ENCODE data around the gene SH3PXD2A.

DNA sequence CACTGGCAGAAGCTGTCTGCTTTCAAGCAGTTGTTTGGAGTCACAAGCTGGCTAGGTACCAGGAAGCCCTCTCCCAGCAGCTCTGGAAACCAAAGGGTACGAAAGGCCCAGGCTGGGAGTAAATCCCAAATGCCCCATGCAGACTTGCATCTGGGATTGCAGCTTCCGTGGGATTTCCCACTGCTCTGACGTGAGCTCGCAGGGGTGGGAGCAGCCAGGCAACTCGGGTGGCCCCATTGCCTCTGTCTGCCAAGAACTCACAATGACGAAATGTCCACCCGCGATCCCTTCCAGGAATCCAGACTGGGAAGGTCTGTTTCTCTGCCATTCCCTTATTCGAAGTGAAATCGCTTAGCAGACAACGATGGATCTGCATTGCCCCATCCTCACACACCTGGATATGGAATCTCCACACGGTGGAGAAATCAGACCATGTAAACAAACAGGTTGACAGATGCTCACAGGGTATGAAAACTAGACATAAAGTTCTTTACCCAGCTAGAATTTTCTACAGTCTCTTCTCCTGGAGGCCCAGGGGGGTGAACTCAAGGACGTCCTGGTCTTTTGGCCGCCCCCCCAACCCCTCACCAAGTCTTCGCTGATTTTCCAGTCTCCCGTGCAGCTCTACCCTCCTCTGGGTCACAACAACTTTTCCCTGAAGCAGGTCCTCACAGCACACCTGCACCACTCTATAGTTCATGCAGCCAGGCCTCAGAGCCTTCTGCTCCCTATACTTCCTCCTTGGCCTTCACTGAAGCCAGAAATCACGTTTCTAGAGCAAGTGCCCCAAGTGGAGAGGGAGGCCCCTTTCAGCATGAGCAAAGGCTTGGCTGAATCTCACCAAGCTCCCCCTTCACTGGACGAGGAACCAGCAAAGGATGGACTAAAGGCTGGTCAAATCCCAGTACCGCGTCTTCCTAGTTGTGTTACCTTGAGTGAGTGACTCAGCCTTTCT, 20.0 kb downstream of the SH3PXD2A start:
- peak; percentile 40 to 57 (median 54) for TF ChIP-seq POLR2AphosphoS5 (IDR thresholded peaks at IDR 0.05)
- no peak for TF ChIP-seq POLR2A (IDR thresholded peaks at IDR 0.05)
- TF ChIP-seq, protein P1, sequence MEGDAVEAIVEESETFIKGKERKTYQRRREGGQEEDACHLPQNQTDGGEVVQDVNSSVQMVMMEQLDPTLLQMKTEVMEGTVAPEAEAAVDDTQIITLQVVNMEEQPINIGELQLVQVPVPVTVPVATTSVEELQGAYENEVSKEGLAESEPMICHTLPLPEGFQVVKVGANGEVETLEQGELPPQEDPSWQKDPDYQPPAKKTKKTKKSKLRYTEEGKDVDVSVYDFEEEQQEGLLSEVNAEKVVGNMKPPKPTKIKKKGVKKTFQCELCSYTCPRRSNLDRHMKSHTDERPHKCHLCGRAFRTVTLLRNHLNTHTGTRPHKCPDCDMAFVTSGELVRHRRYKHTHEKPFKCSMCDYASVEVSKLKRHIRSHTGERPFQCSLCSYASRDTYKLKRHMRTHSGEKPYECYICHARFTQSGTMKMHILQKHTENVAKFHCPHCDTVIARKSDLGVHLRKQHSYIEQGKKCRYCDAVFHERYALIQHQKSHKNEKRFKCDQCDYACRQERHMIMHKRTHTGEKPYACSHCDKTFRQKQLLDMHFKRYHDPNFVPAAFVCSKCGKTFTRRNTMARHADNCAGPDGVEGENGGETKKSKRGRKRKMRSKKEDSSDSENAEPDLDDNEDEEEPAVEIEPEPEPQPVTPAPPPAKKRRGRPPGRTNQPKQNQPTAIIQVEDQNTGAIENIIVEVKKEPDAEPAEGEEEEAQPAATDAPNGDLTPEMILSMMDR (IDR thresholded peaks at IDR 0.05) = no peak
